Caco-2 (cell line): ENCODE measurements around the gene ECT2. TPM values are rescaled to one million over a fixed set of nuclear protein-coding genes. Genes with fewer than 3 reads are reported as not detected.

Experiments used
- BruUV-seq: library from RNA; stranded (reverse); fragments of 400-500 nt; replicated peaks from 2 replicates; lab custom pipeline; 2021; lab: Mats Ljungman, UMichigan
- CTCF ChIA-PET: fragments of 300-600 bp; sonication (Branson Sonifier 250); formaldehyde crosslinking; loops from one replicate; lab custom pipeline; 2022; ENCODE audit warnings: antibody characterized with exemption; lab: Charles Lee
- POLR2A ChIA-PET: fragments of 300-600 bp; sonication (Branson Sonifier 250); formaldehyde crosslinking; loops from one replicate; lab custom pipeline; 2022; ENCODE audit warnings: antibody characterized with exemption; lab: Charles Lee
- DNase-seq, 2 experiments: peaks; one replicate each; pipeline versions ENCODE4 v3.0.0 to v3.0.0-alpha.2; 2020 to 2022
- H3K27me3 ChIP-seq: replicated peaks from 2 replicates; pipeline ENCODE4 v1.6.0; 2011; ENCODE audit warnings: low read length; ENCODE audit not compliant: control insufficient read depth, insufficient read depth
- H3K36me3 ChIP-seq: 2 replicates; pipeline ENCODE4 v1.5.1; 2011; ENCODE audit warnings: low read length; ENCODE audit not compliant: control insufficient read depth, insufficient read depth
- H3K4me1 ChIP-seq: fragments of 250-450 bp; sonication (Bioruptor Pico); 2 replicates; pipeline ENCODE4 v1.5.1; 2020; ENCODE audit warnings: mild to moderate bottlenecking
- H3K4me3 ChIP-seq: 2 replicates; pipeline ENCODE4 v1.5.1; 2011; ENCODE audit warnings: low read depth, mild to moderate bottlenecking, control low read depth, low read length
- H3K9me3 ChIP-seq: fragments of 250-450 bp; sonication (Bioruptor Pico); 2 replicates; pipeline ENCODE4 v1.5.1; 2020; ENCODE audit warnings: mild to moderate bottlenecking, moderate library complexity
- H3K27ac Mint-ChIP-seq: one replicate; pipeline ENCODE4 v1.8.0; 2022; ENCODE audit warnings: mixed read lengths; ENCODE audit not compliant: unreplicated experiment
- H3K27me3 Mint-ChIP-seq: one replicate; pipeline ENCODE4 v1.8.0; 2022; ENCODE audit warnings: mixed read lengths; ENCODE audit not compliant: insufficient read depth, unreplicated experiment
- H3K36me3 Mint-ChIP-seq: one replicate; pipeline ENCODE4 v1.8.0; 2022; ENCODE audit warnings: mild to moderate bottlenecking, mixed read lengths; ENCODE audit not compliant: insufficient read depth, unreplicated experiment
- H3K4me1 Mint-ChIP-seq: one replicate; pipeline ENCODE4 v1.8.0; 2022; ENCODE audit warnings: low read depth, mixed read lengths; ENCODE audit not compliant: unreplicated experiment
- H3K4me3 Mint-ChIP-seq: one replicate; pipeline ENCODE4 v1.8.0; 2022; ENCODE audit warnings: mild to moderate bottlenecking, moderate library complexity, mixed read lengths; ENCODE audit not compliant: unreplicated experiment
- H3K9me3 Mint-ChIP-seq: one replicate; pipeline ENCODE4 v1.8.0; 2022; ENCODE audit warnings: mixed read lengths; ENCODE audit not compliant: unreplicated experiment
- CTCF ChIP-seq, 2 experiments: fragments of 200-600 bp in 1 of 2; IDR thresholded peaks; 1 replicate in 1 of 2; 2 replicates in 1 of 2; pipeline versions ENCODE4 v1.5.1 to v1.8.0; 2011 to 2022; ENCODE audit warnings: antibody characterized with exemption in 1 of 2, control low read depth in 1 of 2, inconsistent platforms in 1 of 2, low read depth in 1 of 2, low read length in 1 of 2, mild to moderate bottlenecking in 1 of 2, moderate library complexity in 1 of 2; ENCODE audit not compliant: insufficient read depth in 1 of 2, severe bottlenecking in 1 of 2, unreplicated experiment in 1 of 2
- intact Hi-C: fragments of 100-400 bp; cut with micrococcal nuclease; formaldehyde crosslinking; loops from one replicate; pipeline ENCODE4 v1.10.0; 2022; ENCODE audit not compliant: unreplicated experiment
- total RNA-seq: library from RNA; stranded (reverse); gene quantifications from 2 replicates; pipeline ENCODE4 v1.2.3, GENCODE V29; 2022

The ECT2 gene
- total RNA-seq, 1 experiment from 2014 or later = 68.0 TPM

- Mint-ChIP-seq H3K27ac (no peak overlapping the region), H3K9me3 (no peaks in the 10 kb centered on the region), H3K4me1 (peaks cover 22% of the 10 kb centered on the region), H3K36me3 (peaks cover 14% of the 10 kb centered on the region), H3K27me3 (no peaks in the 10 kb centered on the region), H3K4me3 (no peak overlapping the region)
- ChIA-PET CTCF (no interaction called here), POLR2A (interaction anchor here (0.6 kb wide), 1 partner anchor 12 kb away, joined by 3 read pairs; no protein-coding TSS in a partner anchor)
- Histone ChIP-seq H3K4me3 (no peak overlapping the region), H3K27me3 (no peaks in the 10 kb centered on the region), H3K36me3 (no peaks in the 10 kb centered on the region), H3K4me1 (peaks cover 24% of the 10 kb centered on the region), H3K9me3 (no peaks in the 10 kb centered on the region)
- TF ChIP-seq CTCF (IDR thresholded peaks at IDR 0.05; ENCODE audit: insufficient read depth in 1 of 2, low read depth in 1 of 2, low read length in 1 of 2, severe bottlenecking in 1 of 2, unreplicated experiment in 1 of 2) = no peak
- no peak for DNase-seq
- intact Hi-C loops = no loop called here
- no TSS peak for BruUV-seq
Measured at GRCh38 chr3:172707967-172708366, 42.6 kb upstream of the ECT2 start.

GRCh38 chr3:172708921-172709773 is 41.4 kb upstream of the ECT2 start:
- Histone ChIP-seq H3K36me3 (no peaks in the 10 kb centered on the region), H3K9me3 (no peaks in the 10 kb centered on the region), H3K27me3 (no peaks in the 10 kb centered on the region), H3K4me1 (peaks cover 24% of the 10 kb centered on the region), H3K4me3 (no peak overlapping the region; the same call in 1 of the 2 replicates)
- peaks cover 22% of the 10 kb centered on the region for H3K4me1 Mint-ChIP-seq
- no peaks in the 10 kb centered on the region for H3K27me3 Mint-ChIP-seq
- DNase-seq = no peak
- no peak overlapping the region for H3K27ac Mint-ChIP-seq
- no peaks in the 10 kb centered on the region for H3K9me3 Mint-ChIP-seq
- ChIA-PET POLR2A (interaction anchor here (2.4 kb wide), 1 partner anchor 41 kb away, joined by 17 read pairs; the partner anchor contains the start of gene ECT2), CTCF (interaction anchor here (3.0 kb wide), 1 partner anchor 36 kb away, joined by 15 read pairs; no protein-coding TSS in a partner anchor)
- H3K36me3 Mint-ChIP-seq = peaks cover 14% of the 10 kb centered on the region
- BruUV-seq = no TSS peak
- peak overlapping the region; percentile 96 for H3K4me3 Mint-ChIP-seq
- TF ChIP-seq CTCF (IDR thresholded peaks at IDR 0.05; ENCODE audit: insufficient read depth in 1 of 2, low read depth in 1 of 2, low read length in 1 of 2, severe bottlenecking in 1 of 2, unreplicated experiment in 1 of 2) = no peak
- intact Hi-C loops = no loop called here

- BruUV-seq = no TSS peak
- Histone ChIP-seq H3K4me1 (peaks cover 22% of the 10 kb centered on the region), H3K4me3 (peak overlapping the region; percentile 62), H3K27me3 (no peaks in the 10 kb centered on the region), H3K9me3 (no peaks in the 10 kb centered on the region), H3K36me3 (no peaks in the 10 kb centered on the region)
- Mint-ChIP-seq H3K36me3 (peaks cover 14% of the 10 kb centered on the region), H3K4me3 (peak overlapping the region; percentile 96), H3K27ac (peak overlapping the region; percentile 91), H3K9me3 (no peaks in the 10 kb centered on the region), H3K27me3 (no peaks in the 10 kb centered on the region), H3K4me1 (peaks cover 15% of the 10 kb centered on the region)
- intact Hi-C loops = loop anchor here (1.0 kb wide), 2 partner anchors 9 to 14 kb away; no protein-coding TSS in a partner anchor
- ChIA-PET POLR2A (interaction anchor here (0.7 to 2.4 kb wide), 2 partner anchors 12 to 40 kb away, joined by 3 to 17 read pairs; partner anchors contain the start of gene ECT2), CTCF (interaction anchor here (0.6 to 3.0 kb wide), 5 partner anchors 14 to 40 kb away, joined by 3 to 15 read pairs (median 10); partner anchors contain the start of gene ECT2)
- DNase-seq = peak; percentile 31 to 47
- TF ChIP-seq CTCF (IDR thresholded peaks at IDR 0.05; ENCODE audit: insufficient read depth in 1 of 2, low read depth in 1 of 2, low read length in 1 of 2, severe bottlenecking in 1 of 2, unreplicated experiment in 1 of 2) = no peak
Measured at GRCh38 chr3:172709774-172710663, 40.5 kb upstream of the ECT2 start.
